AG04450 (cell line): Measurements from ENCODE around the gene BMPER. TPM values are rescaled to one million over a fixed set of nuclear protein-coding genes. Genes with fewer than 3 reads are reported as not detected.

Experiments
- CTCF ChIA-PET: fragments of 300-600, 350-600 bp; formaldehyde crosslinking; extraction: SDS; loops from one replicate; lab custom pipeline; 2022; ENCODE audit warnings: antibody characterized with exemption, inconsistent platforms; lab: Charles Lee
- POLR2A ChIA-PET: fragments of 350-600 bp; formaldehyde crosslinking; extraction: SDS; loops from one replicate; lab custom pipeline; 2021; ENCODE audit warnings: antibody characterized with exemption, inconsistent platforms; lab: Yijun Ruan, JAX
- DNase-seq: peaks from one replicate; pipeline ENCODE4 v3.0.0-alpha.2; 2011; ENCODE audit warnings: low read depth, low spot score
- H3K27ac ChIP-seq: one replicate; pipeline ENCODE4 v1.5.1; 2012; ENCODE audit warnings: low read depth, low read length, control low read depth
- H3K27me3 ChIP-seq: one replicate; pipeline ENCODE4 v1.6.0; 2012; ENCODE audit warnings: low read length; ENCODE audit not compliant: control insufficient read depth, insufficient read depth
- H3K4me3 ChIP-seq: 2 replicates; pipeline ENCODE4 v1.5.1; 2011; ENCODE audit warnings: mild to moderate bottlenecking, low read depth, low read length, control low read depth
- H3K9me3 ChIP-seq: 2 replicates; pipeline ENCODE4 v1.5.1; 2012; ENCODE audit warnings: low read length; ENCODE audit not compliant: control insufficient read depth, insufficient read depth
- polyA plus RNA-seq: library from polyadenylated mRNA; depleted of rRNA; stranded (reverse); fragments of >200 nt; gene quantifications from 2 replicates; pipeline ENCODE4 v1.2.3, GENCODE V29; 2011
- TF ChIP-seq, protein P1 (sequence below): IDR thresholded peaks from 2 replicates; pipeline ENCODE4 v1.5.1; 2011; ENCODE audit warnings: low read depth, low read length, control low read depth, inconsistent platforms

Gene BMPER
- polyA plus RNA-seq, 1 experiment, result 1.1 TPM

DNA sequence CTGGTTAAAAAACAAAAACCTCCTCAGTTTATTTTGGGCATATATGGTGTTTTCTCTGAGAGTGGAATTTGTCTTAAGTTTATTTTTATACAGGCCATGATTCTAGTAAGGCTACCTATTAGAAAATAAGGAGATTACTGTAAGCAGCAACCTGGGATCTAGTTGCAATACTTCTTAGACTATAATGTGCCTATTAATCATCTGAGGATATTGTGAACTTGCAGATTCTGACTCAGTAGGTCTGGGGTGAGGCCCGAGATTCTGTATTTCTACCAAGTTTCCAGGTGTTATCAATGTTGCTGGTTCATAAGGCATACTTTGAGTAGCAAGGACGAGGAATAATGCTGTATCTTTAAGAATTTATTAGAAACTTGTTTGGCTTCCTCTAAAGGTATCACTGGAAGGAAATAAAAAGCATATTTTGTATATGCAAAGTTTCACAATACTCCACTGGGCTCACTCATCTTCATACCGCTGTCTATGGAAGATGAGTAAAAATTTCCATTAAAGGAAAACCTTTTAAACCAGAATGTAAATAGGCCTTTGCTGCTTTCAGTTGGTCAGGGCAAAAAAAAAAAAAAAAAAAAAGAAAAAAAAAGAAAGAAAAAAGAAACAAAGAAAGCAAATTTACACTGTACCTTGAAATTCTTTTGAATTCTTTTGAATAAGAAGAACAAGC lies 105.8 kb downstream of the BMPER start:
- Histone ChIP-seq H3K27me3 (no peaks in the 10 kb centered on the region), H3K9me3 (no peaks in the 10 kb centered on the region), H3K4me3 (no peak overlapping the region), H3K27ac (no peak overlapping the region)
- TF ChIP-seq, protein P1, sequence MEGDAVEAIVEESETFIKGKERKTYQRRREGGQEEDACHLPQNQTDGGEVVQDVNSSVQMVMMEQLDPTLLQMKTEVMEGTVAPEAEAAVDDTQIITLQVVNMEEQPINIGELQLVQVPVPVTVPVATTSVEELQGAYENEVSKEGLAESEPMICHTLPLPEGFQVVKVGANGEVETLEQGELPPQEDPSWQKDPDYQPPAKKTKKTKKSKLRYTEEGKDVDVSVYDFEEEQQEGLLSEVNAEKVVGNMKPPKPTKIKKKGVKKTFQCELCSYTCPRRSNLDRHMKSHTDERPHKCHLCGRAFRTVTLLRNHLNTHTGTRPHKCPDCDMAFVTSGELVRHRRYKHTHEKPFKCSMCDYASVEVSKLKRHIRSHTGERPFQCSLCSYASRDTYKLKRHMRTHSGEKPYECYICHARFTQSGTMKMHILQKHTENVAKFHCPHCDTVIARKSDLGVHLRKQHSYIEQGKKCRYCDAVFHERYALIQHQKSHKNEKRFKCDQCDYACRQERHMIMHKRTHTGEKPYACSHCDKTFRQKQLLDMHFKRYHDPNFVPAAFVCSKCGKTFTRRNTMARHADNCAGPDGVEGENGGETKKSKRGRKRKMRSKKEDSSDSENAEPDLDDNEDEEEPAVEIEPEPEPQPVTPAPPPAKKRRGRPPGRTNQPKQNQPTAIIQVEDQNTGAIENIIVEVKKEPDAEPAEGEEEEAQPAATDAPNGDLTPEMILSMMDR, result no peak
- POLR2A ChIA-PET, result no interaction called here
- CTCF ChIA-PET, result no interaction called here
- no peak for DNase-seq

GRCh38 chr7:34011696-34012095 lies 106.4 kb downstream of the BMPER start:
- Histone ChIP-seq H3K4me3 (no peak overlapping the region), H3K9me3 (no peaks in the 10 kb centered on the region), H3K27ac (no peak overlapping the region), H3K27me3 (no peaks in the 10 kb centered on the region)
- POLR2A ChIA-PET, result no interaction called here
- CTCF ChIA-PET, result no interaction called here
- no peak for DNase-seq
- TF ChIP-seq, protein P1, result no peak

DNA sequence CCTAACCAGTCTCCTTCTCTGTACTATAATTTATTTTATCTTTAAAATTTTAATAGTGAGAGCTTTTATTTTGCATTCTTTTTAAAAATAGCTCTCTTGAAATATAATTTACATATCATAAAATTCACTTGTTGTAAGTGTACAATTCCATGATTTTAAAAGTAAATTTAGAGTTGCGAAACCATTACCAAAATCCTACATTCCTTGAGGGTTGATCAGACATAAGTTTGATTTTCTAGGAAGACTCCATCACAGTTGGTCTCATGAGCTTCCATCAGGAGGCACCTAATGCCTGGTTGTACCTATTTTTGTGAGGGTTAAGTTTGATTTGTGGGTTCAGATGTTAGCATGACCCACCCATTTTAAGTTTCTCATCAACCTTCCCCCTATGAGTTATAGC lies 108.1 kb downstream of the BMPER start:
- H3K4me3 ChIP-seq, result no peak overlapping the region
- H3K27ac ChIP-seq, result no peak overlapping the region
- TF ChIP-seq, protein P1, result no peak
- H3K9me3 ChIP-seq, result no peaks in the 10 kb centered on the region
- POLR2A ChIA-PET, result no interaction called here
- no peaks in the 10 kb centered on the region for H3K27me3 ChIP-seq
- CTCF ChIA-PET, result interaction anchor here (0.9 to 2.0 kb wide), 4 partner anchors 31 to 81 kb away, joined by 3 to 5 read pairs (median 4); no protein-coding TSS in a partner anchor
- no peak for DNase-seq

GRCh38 chr7:34015651-34016050 lies 110.3 kb downstream of the BMPER start:
- CTCF ChIA-PET, result no interaction called here
- Histone ChIP-seq H3K4me3 (no peak overlapping the region), H3K27me3 (no peaks in the 10 kb centered on the region), H3K9me3 (no peaks in the 10 kb centered on the region), H3K27ac (no peak overlapping the region)
- DNase-seq, result no peak
- POLR2A ChIA-PET, result no interaction called here
- TF ChIP-seq, protein P1, result no peak

DNA sequence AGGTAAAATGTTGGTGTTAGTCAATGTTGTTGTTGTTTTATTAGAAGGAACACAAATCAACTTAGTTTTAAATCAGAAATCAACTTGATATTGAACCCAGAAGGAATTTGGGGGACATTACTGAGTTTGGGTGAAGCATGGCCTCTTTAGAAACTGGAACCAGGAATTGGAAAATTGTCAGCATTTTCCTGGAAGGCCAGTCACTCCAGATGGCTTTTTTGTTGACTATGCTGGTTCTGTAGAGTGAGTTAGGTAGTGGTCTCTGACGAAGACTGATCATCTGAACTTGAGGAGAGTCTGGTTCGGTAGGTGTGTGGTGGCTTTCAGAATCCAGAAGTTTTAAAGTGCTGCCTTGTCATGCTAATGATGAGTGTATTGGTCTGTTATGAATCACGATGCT lies 111.5 kb downstream of the BMPER start:
- TF ChIP-seq, protein P1, result no peak
- Histone ChIP-seq H3K4me3 (no peak overlapping the region), H3K27me3 (no peaks in the 10 kb centered on the region), H3K27ac (no peak overlapping the region), H3K9me3 (no peaks in the 10 kb centered on the region)
- CTCF ChIA-PET, result no interaction called here
- DNase-seq, result no peak
- POLR2A ChIA-PET, result no interaction called here
